SH-SY5Y (cell line): Measurements from ENCODE around the gene UBA7.

ENCODE experiments used
- GATA2 ChIP-seq: IDR thresholded peaks from 2 replicates; pipeline ENCODE4 v1.6.1; 2011; ENCODE audit warnings: mild to moderate bottlenecking, low read depth, low read length
- GATA3 ChIP-seq: IDR thresholded peaks from 2 replicates; pipeline ENCODE4 v1.6.1; 2011; ENCODE audit warnings: low read depth, mild to moderate bottlenecking, low read length, moderate library complexity

DNA sequence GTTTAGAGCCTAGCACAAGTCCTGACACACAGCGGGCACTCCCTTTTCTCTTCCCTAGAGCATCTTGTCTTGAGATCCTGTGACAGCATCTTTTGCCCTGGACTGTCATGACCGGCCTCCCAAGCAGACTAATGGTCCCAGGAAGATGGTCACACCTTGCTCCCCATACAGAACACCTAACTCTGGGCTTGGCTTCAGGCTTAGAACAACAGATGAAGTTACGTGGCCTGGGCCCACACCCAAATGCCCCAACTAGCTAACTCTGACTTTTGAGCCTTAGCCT, 26.6 kb downstream of the UBA7 start:
- TF ChIP-seq GATA2, result no peak
- no peak for TF ChIP-seq GATA3
